ENCODE data around the gene ANGPT4. TPM values are rescaled to one million over a fixed set of nuclear protein-coding genes. Genes with fewer than 3 reads are reported as not detected.

The ANGPT4 gene
- total RNA-seq, 1 experiment from 2014 or later = not detected

DNA sequence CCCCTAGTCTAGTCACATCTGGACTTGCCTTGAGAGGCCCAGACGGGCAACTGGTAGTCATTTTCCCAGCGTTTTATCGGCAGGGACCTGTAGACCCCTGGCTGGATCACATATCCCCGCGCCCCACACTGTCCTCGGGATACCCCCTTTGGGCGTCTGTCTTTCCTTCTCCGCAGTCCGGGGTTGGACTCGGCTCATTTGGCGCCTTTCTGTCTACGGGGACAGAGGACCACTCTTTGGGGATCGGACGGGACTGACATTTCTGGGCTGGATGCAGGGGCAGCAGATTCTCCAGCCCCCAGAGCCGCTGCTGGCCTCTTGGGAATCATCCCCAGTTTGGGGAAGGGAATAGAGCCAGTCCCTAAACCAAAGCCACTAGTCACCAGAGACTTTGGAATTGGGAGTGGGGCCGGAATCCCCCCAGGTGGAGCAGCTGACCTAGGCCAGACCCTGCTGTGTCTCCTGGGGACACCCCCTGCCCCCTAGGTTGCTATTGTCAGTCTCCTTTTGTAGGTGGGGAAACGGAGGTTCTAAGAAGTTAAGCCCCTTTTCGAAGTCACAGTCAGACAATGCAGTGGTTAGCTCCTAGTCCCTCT lies 81.9 kb downstream of the ANGPT4 start:
- CTCF ChIA-PET = interaction anchor here (0.5 to 1.0 kb wide), 2 partner anchors 20 to 121 kb away, joined by 3 read pairs; no protein-coding TSS in a partner anchor
- no TSS peak for BruUV-seq (replicated peaks)
- H3K4me1 ChIP-seq (ENCODE audit: control insufficient read depth, insufficient read depth, low read length) = peaks cover 7% of the 10 kb centered on the region; the same call in 1 of the 2 replicates
- intact Hi-C loops (cut with micrococcal nuclease; ENCODE audit: unreplicated experiment) = no loop called here
- no peaks in the 10 kb centered on the region for H3K9me3 ChIP-seq (ENCODE audit: control insufficient read depth, insufficient read depth, low read depth, low read length)
- in situ Hi-C loops (cut with HindIII; ENCODE audit: low pct_unique_long_range_greater_than_20kb, low sequenced_read_pairs) = no loop called here
- no peaks in the 10 kb centered on the region; the same call in 1 of the 2 replicates for H3K36me3 ChIP-seq (ENCODE audit: control insufficient read depth, insufficient read depth, low read length)
- no peak for DNase-seq (ENCODE audit: low read depth, low spot score)
- H3K27me3 ChIP-seq (ENCODE audit: control insufficient read depth, insufficient read depth, low read length) = no peaks in the 10 kb centered on the region
- peak overlapping the region; percentile 77 to 85 for H3K4me3 ChIP-seq (ENCODE audit: low read depth in 2 of 2, low read length in 2 of 2)
- TF ChIP-seq TCF7L2 (IDR thresholded peaks at IDR 0.05; ENCODE audit: low read depth, low read length) = no peak
- no peak for TF ChIP-seq POLR2AphosphoS5 (IDR thresholded peaks at IDR 0.05; ENCODE audit: low read depth, low read length)
- TF ChIP-seq CTCF (IDR thresholded peaks at IDR 0.05) = no peak
- TF ChIP-seq, protein P1, sequence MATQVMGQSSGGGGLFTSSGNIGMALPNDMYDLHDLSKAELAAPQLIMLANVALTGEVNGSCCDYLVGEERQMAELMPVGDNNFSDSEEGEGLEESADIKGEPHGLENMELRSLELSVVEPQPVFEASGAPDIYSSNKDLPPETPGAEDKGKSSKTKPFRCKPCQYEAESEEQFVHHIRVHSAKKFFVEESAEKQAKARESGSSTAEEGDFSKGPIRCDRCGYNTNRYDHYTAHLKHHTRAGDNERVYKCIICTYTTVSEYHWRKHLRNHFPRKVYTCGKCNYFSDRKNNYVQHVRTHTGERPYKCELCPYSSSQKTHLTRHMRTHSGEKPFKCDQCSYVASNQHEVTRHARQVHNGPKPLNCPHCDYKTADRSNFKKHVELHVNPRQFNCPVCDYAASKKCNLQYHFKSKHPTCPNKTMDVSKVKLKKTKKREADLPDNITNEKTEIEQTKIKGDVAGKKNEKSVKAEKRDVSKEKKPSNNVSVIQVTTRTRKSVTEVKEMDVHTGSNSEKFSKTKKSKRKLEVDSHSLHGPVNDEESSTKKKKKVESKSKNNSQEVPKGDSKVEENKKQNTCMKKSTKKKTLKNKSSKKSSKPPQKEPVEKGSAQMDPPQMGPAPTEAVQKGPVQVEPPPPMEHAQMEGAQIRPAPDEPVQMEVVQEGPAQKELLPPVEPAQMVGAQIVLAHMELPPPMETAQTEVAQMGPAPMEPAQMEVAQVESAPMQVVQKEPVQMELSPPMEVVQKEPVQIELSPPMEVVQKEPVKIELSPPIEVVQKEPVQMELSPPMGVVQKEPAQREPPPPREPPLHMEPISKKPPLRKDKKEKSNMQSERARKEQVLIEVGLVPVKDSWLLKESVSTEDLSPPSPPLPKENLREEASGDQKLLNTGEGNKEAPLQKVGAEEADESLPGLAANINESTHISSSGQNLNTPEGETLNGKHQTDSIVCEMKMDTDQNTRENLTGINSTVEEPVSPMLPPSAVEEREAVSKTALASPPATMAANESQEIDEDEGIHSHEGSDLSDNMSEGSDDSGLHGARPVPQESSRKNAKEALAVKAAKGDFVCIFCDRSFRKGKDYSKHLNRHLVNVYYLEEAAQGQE (IDR thresholded peaks at IDR 0.05; ENCODE audit: insufficient read depth in 1 of 2, low read depth in 2 of 2, low read length in 1 of 2) = no peak
- TF ChIP-seq SIN3A (IDR thresholded peaks at IDR 0.05; ENCODE audit: borderline replicate concordance, insufficient read depth, low read depth, low read length) = no peak
- ATAC-seq = peak; percentile 26
- POLR2A ChIA-PET = no interaction called here
- H3K27ac ChIP-seq (ENCODE audit: low read length) = peak overlapping the region; percentile 82

GRCh38 chr20:833450-834150 lies 82.5 kb downstream of the ANGPT4 start, which contains the start of gene FAM110A:
TSS of gene FAM110A (plus strand) at chr20:833715. CDS start at chr20:844805, 11,090 bp downstream.
- peak; percentile 98 for ATAC-seq
- Histone ChIP-seq H3K4me3 (ENCODE audit: low read depth in 2 of 2, low read length in 2 of 2) (peak within 1 kb of the TSS; percentile 77 to 85), H3K27ac (ENCODE audit: low read length) (peak within 1 kb of the TSS; percentile 86), H3K4me1 (ENCODE audit: control insufficient read depth, insufficient read depth, low read length) (peaks cover 7% of the 10 kb centered on the region; the same call in 1 of the 2 replicates), H3K27me3 (ENCODE audit: control insufficient read depth, insufficient read depth, low read length) (no peaks in the 10 kb centered on the region), H3K9me3 (ENCODE audit: control insufficient read depth, insufficient read depth, low read depth, low read length) (no peaks in the 10 kb centered on the region), H3K36me3 (ENCODE audit: control insufficient read depth, insufficient read depth, low read length) (no peaks in the 10 kb centered on the region; the same call in 1 of the 2 replicates)
- TF ChIP-seq CTCF (IDR thresholded peaks at IDR 0.05) (no peak), POLR2AphosphoS5 (IDR thresholded peaks at IDR 0.05; ENCODE audit: low read depth, low read length) (peak; percentile 50; the same call in 1 of the 2 replicates), TCF7L2 (IDR thresholded peaks at IDR 0.05; ENCODE audit: low read depth, low read length) (0 out of 2 replicates have a peak, but pooled peaks have one; percentile 47), SIN3A (IDR thresholded peaks at IDR 0.05; ENCODE audit: borderline replicate concordance, insufficient read depth, low read depth, low read length) (peak; percentile 93)
- TF ChIP-seq, protein P1 (IDR thresholded peaks at IDR 0.05; ENCODE audit: insufficient read depth in 1 of 2, low read depth in 2 of 2, low read length in 1 of 2) = no peak
- in situ Hi-C loops (cut with HindIII; ENCODE audit: low pct_unique_long_range_greater_than_20kb, low sequenced_read_pairs) (no loop called here), intact Hi-C loops (cut with micrococcal nuclease; ENCODE audit: unreplicated experiment) (no loop called here)
- DNase-seq (ENCODE audit: low read depth, low spot score) = peak; percentile 71
- no TSS peak for BruUV-seq (replicated peaks)
- ChIA-PET POLR2A (interaction anchor here (0.7 kb wide), 1 partner anchor 61 kb away, joined by 7 read pairs; no protein-coding TSS in a partner anchor), CTCF (interaction anchor here (0.5 to 1.2 kb wide), 3 partner anchors 15 to 122 kb away, joined by 3 to 10 read pairs (median 3); no protein-coding TSS in a partner anchor)
